GM23338 (cell line): ENCODE measurements around the gene DNM2.

ENCODE experiments used
- JUNB ChIP-seq: IDR thresholded peaks from one replicate; pipeline ENCODE4 v1.6.1; 2016; ENCODE audit warnings: antibody characterized with exemption; ENCODE audit not compliant: unreplicated experiment
- POLR2AphosphoS5 ChIP-seq: IDR thresholded peaks from 2 replicates; pipeline ENCODE4 v1.6.1; 2016; ENCODE audit warnings: antibody characterized with exemption, low read depth
- TF ChIP-seq, protein P1 (sequence below), 2 experiments: fragments of 200-600 bp in 1 of 2; sonication (generic) in 1 of 2; conservative IDR thresholded peaks; 2 replicates each; pipeline versions ENCODE4 v1.5.1 to v1.6.1; 2016 to 2017; ENCODE audit warnings: antibody characterized with exemption in 2 of 2, low read depth in 2 of 2, mild to moderate bottlenecking in 2 of 2, moderate library complexity in 1 of 2

- TF ChIP-seq, protein P1, sequence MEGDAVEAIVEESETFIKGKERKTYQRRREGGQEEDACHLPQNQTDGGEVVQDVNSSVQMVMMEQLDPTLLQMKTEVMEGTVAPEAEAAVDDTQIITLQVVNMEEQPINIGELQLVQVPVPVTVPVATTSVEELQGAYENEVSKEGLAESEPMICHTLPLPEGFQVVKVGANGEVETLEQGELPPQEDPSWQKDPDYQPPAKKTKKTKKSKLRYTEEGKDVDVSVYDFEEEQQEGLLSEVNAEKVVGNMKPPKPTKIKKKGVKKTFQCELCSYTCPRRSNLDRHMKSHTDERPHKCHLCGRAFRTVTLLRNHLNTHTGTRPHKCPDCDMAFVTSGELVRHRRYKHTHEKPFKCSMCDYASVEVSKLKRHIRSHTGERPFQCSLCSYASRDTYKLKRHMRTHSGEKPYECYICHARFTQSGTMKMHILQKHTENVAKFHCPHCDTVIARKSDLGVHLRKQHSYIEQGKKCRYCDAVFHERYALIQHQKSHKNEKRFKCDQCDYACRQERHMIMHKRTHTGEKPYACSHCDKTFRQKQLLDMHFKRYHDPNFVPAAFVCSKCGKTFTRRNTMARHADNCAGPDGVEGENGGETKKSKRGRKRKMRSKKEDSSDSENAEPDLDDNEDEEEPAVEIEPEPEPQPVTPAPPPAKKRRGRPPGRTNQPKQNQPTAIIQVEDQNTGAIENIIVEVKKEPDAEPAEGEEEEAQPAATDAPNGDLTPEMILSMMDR (conservative IDR thresholded peaks at IDR 0.05; ENCODE audit: low read depth in 2 of 2) = no peak
- no peak for TF ChIP-seq POLR2AphosphoS5
- TF ChIP-seq JUNB = no peak
These were observed 101.5 kb downstream of the DNM2 start for GRCh38 chr19:10819124-10820060.
